Epidermal melanocyte (primary cell): ENCODE results near the gene CEP192.
"Not testable (repeated sequence)": the region's sequence is repeated elsewhere in the genome, so short reads cannot be mapped to it uniquely, and the experiment has no call there.

Source experiments
- DNase-seq: peaks from one replicate; pipeline ENCODE4 v3.0.0; 2011; ENCODE audit warnings: low spot score; ENCODE audit not compliant: insufficient read length

The CEP192 gene, protein sequence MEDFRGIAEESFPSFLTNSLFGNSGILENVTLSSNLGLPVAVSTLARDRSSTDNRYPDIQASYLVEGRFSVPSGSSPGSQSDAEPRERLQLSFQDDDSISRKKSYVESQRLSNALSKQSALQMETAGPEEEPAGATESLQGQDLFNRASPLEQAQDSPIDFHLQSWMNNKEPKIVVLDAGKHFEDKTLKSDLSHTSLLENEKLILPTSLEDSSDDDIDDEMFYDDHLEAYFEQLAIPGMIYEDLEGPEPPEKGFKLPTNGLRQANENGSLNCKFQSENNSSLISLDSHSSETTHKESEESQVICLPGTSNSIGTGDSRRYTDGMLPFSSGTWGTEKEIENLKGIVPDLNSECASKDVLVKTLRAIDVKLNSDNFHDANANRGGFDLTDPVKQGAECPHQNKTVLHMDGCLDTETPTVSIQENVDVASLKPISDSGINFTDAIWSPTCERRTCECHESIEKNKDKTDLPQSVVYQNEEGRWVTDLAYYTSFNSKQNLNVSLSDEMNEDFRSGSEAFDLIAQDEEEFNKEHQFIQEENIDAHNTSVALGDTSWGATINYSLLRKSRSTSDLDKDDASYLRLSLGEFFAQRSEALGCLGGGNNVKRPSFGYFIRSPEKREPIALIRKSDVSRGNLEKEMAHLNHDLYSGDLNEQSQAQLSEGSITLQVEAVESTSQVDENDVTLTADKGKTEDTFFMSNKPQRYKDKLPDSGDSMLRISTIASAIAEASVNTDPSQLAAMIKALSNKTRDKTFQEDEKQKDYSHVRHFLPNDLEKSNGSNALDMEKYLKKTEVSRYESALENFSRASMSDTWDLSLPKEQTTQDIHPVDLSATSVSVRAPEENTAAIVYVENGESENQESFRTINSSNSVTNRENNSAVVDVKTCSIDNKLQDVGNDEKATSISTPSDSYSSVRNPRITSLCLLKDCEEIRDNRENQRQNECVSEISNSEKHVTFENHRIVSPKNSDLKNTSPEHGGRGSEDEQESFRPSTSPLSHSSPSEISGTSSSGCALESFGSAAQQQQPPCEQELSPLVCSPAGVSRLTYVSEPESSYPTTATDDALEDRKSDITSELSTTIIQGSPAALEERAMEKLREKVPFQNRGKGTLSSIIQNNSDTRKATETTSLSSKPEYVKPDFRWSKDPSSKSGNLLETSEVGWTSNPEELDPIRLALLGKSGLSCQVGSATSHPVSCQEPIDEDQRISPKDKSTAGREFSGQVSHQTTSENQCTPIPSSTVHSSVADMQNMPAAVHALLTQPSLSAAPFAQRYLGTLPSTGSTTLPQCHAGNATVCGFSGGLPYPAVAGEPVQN (N-terminal part only)

DNA sequence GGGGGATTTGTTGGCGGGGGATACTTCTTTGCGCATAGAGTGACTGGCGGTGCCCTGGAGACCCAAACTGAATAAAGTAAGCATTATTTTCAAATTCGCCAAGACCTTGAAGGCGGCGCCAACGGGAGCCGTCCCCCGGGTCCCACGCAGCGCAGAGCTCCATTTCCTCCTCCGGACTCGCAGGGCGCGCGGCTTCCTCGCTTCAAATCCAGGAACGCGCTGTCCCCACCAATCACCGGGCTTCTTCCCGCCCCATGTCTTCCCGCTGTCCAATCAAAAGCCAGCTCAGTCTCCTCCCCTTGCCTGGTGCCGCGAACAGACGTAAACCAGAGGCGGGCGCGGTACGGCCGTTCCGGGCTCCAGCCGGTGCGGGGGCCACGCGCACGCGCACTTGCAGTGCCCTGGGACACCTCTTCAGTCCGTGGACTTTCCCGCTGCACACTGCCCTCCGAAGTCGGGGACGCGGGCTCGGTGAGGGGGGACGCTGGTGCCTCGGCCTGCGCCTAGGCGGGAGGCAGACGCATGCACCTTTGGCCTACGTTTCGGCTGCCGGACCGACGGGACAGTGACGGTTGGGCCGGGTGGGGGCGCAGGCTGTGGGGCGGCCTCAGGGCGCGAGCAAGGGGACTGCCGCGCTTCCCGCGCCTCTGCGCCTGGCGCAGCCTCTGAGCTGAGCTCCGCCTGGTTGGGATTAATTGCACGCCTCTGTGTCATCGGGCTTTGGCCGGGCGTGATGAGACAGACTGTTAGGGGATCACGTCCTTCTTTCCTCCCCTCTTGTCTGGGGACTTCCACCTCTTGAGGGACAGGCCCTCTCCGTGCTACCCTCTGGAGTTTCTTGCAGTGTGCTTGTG, at the start of gene CEP192:
Gene CEP192 (plus strand): TSS at position 396 of the 854 bp plus-strand sequence. CDS start 8,063 bp downstream, outside the sequence.
- DNase-seq, result peak; percentile 73

DNA sequence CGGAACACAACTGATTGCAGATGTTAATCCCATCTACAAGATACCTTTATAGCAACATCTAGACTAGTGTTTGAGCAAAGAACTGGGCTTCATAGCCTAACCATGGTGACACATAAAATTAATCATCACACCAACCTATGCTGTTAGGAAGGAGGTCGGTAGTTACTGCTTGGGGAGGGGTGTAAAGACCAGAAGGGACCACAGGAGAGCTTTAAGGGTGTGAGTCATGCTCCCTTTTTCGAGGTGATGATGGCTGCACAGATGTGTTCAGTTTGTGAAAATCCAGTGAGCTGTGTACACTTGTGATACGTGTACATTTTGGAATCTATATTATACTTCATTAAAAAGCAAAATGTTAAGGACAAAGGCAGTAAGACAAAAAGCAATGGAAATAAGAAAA, 47.9 kb upstream of the CEP192 start:
- no peak for DNase-seq

DNA sequence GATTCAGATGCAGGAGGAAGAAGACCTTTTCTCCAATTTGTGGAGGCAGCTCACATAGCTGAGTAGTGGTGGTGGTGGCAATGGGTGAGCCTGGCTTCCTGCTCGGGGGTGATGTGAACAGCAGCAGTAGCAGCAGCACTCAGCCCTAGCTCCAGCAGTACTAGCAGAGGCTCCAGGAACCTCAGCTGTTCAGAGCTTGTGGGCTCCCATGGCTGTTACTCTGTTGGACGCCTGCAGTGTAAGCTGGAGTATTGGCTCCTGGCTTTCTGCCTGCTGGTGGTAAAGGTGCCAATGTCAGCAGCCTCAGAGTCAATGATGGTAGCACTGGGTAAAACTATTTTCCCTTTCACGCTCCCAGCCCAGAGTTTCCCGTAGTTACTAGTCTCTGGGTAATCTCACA, 46.5 kb upstream of the CEP192 start:
- DNase-seq, result no peak

DNA sequence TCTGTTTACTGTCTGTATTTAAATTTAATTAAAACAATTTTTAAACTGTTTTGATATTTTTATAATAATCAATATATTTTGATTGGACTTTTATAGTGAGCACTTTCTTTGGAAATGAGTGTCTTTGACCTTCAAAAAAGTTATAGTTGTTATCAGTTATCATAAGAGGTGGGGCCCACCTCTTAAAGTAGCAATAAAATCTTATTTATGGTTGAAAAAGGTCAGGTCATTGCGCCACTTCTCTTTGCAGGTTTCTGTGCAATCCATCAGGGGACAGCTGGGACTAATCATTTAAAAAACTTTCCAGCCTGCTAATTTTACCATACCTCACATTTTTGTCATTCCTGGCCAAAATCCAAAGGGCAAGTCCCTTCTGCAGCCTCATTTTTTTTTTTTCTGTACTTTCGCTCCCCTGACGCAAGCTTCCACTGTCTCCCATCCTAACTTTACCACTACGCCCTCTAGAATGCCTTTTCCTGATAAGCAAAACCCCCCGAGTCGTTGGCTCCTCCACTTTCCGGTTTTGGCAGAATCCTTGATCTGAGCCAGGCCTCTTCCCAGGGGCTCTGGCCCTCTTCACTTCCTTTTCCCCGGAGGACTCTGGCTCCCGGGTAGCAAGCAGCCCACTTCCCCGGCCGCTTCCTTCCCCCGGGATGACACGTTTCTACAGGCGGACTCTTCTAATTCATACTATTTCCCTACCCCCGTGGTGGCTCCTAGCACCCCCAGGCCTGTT, 44.4 kb upstream of the CEP192 start:
- DNase-seq, result peak; percentile 37

DNA sequence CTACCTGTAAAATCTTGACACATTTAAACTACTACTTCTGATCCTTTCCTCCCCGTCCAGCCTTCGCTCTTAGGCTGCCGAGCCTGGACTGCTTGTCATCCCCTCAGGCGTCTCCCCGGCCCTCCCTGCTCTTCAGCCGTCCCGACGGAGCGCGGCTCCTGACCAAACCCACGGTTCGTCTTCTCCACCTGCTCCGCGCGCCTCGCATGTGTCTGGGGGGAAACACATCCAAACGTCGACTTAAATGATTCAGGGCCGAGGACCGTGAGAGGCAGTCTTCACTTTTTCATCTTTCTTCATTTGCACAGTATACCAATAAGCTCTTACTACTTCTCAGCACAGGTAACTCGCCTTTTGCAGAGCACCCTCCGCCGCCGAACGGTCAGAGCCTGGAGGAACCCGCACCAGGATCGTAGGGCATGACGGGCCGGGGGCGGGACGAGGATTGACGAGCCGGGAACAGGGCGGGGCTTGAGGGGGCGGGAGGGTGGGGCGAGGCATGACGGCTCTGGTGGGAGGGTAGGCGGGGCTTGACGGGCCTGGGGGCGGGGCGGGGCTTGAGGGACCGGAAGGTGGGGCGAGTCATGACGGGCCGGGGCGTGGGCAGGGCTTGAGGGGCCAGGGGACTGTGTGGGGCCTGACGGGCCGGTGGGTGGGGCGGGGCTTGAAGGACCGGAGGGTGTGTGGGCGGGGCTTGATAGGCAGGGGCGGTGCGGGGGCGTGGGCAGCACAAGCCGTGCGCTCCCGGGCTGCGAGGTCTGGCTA, 43.7 kb upstream of the CEP192 start, which contains the start of gene SEH1L:
Gene SEH1L (plus strand): TSS at position 727 of the 765 bp plus-strand sequence. CDS start 111 bp downstream, outside the sequence.
- DNase-seq, result peak; percentile 89

DNA sequence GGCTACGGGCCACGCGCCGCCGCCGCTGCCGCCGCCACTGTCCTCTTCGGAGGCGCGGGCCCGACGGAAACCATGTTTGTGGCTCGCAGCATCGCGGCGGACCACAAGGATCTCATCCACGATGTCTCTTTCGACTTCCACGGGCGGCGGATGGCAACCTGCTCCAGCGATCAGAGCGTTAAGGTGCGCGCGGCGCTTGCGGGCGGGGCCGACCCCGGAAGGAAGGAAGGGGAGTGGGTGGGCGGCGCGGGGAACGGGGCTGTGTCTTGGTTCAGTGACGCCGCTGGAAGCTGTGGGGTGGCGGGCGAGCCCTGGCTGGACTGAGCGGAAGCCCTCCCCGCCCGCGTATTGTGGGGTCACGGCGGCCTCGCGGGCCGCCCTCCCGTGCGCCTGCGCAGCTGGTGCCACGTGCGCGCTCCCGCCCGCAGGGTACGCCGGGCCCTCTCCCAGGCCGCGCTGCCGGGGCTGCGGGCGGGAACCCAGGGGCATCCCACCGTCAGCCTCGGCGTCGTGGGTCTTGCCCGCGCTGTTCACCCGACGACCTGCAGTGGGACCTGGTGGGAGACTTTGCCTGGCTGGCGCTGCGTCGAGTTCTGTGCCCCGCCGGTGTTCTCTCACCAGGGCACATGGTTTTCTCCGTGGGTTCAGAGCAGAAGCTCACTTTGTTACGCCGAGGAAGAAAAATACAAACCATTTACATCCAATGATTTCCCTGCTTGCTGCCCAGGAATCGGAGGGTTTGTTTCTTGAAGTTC, 42.9 kb upstream of the CEP192 start:
- peak; percentile 51 for DNase-seq

DNA sequence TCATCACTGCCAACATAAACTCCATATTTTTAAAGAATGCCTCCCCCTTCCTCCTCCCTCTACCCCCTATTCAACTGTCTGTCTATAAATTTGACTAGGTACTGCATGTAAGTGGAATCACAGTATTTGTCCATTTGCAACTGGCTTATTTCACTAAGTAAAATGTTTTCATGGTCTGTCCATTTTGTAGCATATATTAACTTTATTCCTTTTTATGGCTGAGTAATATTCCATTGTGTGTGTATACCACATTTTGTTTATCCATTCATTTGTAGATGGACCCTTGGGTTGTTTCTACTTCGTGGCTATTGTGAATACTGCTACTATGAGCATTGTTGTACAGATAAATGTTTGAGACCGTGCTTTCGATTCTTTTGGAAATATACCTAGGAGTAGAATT, 32.7 kb upstream of the CEP192 start:
- no peak for DNase-seq

DNA sequence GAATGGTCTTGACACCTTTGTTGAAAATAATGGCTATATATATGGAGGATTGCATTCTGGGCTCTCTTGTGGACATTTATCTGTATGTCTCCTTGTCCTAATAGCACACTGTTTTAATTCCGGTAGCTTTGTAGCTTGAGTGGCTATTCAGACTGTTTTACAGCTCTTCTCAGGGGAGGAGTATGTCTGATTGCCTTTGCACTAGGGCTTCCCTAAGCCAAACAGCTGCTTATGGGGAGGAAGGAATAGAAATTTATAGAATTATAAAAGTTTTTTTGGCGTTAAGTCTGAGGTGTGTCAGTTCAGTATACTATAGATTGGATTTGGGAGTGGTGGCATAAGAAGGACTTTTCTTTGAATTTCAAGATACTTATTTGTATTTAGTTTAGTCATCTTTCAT, 30.8 kb upstream of the CEP192 start:
- no peak for DNase-seq

DNA sequence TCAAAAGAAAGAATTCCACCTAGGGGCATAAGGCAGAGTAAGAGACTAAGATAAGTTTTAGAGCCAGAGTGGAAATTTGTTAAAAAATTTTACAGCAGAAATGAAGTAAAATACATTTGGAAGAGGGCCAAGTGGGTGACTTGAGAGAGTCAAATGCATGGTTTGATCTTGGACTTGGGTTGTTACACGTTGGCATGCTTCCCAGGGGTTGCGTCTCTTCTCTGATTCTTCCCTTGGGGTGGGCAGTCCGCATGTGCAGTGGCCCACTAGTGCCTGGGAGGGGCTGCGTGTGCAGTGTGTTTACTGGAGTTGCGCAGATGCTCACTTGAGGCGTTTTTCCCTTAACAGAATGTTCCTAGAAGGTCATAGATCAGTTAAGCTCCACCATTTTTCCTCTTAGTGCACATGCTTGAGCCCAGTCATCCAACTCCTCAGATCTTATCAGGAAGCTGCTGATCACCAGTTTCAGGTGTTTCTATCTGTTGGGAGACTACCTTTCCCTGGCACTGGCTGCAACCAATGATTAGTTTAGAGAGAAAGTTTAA, 30.2 kb upstream of the CEP192 start:
- no peak for DNase-seq

DNA sequence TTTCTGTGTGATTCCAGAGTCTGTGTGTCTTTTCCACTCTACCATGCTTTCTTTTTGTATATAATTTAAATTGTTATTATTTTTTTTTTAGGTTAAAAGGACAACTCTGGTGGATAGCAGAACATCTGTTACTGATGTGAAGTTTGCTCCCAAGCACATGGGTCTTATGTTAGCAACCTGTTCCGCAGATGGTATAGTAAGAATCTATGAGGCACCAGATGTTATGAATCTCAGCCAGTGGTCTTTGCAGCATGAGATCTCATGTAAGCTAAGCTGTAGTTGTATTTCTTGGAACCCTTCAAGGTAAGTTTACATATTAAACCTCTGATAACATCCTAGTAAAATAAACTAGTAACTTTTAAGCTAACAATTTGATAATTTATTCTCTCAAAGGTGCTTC, 28.1 kb upstream of the CEP192 start:
- DNase-seq, result no peak

DNA sequence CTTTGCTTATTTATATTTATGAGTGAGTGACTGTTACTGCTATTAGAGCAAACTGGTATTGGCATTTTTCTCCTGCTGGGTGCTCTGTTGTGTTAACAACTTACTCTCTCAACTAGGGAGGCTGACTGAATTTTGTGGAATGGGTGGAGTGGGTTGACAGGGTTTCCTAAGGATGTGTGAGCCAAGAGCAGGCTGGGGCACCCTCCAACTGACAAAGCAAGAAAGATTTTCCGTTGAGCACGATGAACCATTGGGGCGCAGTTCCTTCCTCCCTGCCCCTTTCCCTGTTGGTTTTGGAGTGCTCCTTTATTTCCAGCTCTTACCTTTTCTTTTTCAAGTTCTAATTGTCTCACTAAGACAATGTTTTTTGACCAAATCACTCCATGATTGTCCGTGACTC, 23.0 kb upstream of the CEP192 start:
- no peak for DNase-seq

DNA sequence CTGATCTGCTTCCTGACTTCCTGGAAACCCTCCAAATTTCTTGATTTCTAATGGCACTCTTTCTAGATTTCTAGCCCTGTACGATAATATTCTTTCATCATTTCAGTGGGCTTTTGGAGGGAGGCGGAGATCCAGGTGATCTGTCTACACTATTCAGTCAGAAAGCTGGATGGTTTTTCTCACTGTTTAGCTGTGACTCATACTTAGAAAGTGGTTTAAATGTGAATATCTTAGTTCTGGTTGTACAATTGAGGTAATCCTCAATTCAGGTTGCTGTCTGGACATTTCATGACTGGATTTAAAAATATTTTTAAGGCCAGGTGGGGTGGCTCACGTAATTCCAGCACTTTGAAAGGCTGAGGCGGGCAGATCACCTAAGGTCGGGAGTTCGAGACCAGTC, 22.5 kb upstream of the CEP192 start:
- DNase-seq, result no peak

DNA sequence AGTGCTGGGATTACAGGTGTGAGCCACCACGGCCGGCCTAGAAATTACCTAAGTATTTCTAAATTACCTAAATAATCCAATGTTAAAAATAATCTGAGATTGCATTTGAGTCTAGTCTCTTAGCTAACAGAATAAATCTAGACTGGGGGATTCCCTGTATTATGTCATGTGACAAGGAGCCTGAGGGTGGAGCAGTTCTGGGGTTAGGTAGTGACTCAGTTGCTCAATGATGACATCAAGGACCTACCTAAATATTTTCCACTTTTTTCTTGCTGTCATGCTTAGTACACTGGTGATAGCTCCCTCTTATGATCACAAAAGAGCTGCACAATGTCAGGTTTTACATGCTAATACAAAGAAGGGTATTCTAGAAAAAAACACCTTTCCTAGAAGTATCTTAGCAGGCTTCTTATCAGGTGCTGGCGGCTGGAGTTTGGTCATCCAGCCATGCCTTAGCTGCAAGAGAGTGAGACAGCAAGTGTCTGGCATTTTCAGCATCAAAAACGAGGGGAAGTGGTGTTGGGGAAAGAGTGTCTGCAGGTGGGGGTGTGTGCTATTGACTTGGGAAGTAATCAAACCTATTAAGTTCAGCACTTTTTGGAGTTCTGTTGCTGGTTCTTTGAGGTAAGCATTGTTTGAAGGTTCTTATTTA, 17.5 kb upstream of the CEP192 start:
- no peak for DNase-seq

DNA sequence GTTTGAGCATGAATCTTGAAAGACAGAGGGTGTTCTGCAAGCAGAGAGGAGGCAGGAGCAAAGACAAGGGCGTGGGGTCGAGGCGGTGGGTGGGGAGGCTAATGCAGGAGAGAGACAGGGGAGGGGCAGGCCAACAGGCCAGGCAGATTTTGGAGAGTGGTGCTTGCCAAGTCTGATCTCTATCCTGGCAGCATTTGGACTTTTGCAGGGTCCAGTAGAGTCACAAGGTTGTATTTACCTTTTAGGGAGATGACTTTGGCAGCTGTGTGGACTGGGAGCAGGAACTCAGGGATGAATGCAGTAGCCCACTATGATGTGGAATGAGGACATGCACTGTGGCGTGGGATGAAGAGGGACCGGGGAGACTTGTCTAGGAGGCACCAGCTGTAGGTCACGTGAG, 15.7 kb upstream of the CEP192 start:
- DNase-seq, result no peak

DNA sequence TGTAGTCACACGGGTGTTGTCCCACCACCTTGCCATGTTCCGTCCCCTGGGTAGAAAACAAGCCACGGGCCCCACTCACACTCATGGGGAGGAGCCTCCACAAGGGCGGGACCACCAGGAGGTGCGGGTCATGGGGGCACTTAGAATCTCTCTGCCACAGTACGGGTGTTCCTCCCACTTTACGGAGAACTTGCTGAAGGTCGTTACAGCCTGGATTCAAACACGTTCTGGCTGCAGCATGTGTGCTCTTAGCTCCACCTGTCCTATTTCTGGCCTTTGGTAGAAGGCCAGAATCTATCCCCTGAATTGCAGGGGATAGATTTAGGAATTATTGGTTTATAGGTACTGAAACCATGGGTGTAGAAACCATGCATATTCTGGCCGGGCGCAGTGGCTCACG, 14.9 kb upstream of the CEP192 start:
- DNase-seq, result no peak

DNA sequence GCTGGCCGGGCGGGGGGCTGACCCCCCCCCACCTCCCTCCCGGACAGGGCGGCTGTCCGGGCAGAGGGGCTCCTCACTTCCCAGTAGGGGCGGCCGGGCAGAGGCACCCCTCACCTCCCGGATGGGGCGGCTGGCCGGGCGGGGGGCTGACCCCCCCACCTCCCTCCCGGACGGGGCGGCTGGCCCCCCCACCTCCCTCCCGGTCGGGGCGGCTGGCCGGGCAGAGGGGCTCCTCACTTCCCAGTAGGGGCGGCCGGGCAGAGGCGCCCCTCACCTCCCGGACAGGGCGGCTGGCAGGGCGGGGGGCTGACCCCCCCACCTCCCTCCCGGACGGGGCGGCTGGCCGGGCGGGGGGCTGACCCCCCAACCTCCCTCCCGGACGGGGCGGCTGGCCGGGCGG, 11.1 kb upstream of the CEP192 start:
- not testable (repeated sequence) for DNase-seq

DNA sequence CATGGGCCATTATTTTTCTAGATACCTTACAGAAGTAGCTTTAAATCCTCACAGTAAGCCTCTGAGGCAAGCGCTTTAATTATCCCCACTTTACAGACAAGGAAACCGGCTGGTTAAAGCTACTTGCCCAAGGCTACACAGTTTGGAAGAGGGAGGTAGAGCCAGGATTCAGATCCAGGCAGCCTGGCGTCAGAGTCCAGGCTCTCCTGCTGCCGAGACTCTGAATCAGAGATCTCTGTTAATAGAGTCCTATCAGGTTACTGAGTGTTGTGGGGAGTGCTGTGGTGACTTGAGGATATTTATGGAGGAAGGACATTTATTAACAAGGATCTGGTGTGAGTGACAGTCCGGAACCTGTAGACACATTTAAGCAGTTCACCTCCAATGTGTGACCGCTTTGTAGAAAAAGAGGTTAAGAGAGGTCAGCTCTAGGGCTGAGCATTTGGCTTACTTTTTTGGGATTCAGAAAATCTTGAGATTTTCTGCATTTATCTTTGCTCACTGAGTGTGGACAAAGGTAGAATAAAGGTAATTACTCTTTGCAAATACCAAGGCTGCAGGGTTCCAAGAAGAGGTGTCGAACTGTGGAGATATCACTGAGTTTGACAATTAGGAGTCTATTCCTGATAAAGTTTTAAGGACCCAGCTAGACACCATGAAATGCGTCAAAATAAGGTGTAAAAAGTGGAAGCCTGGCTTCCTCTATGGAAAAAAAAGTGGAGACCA, 1.6 kb upstream of the CEP192 start:
- DNase-seq, result no peak
